Neural progenitor cell (in vitro differentiated cells): ENCODE data around the gene KDM4B. TPM values are rescaled to one million over a fixed set of nuclear protein-coding genes. Genes with fewer than 3 reads are reported as not detected.

Experiments
- DNase-seq: peaks from one replicate; pipeline ENCODE4 v3.0.0-alpha.2; 2016; ENCODE audit warnings: low spot score
- H2AFZ ChIP-seq: fragments of 200-600 bp; sonication (generic); replicated peaks from 2 replicates; pipeline ENCODE4 v1.6.1; 2016; ENCODE audit warnings: antibody characterized with exemption
- H3F3A ChIP-seq: fragments of 200-600 bp; sonication (generic); 2 replicates; pipeline ENCODE4 v1.6.1; 2016; ENCODE audit warnings: antibody characterized with exemption, low read depth
- H3K27ac ChIP-seq: fragments of 200-600 bp; sonication (generic); 2 replicates; pipeline ENCODE4 v1.5.1; 2016; ENCODE audit warnings: mild to moderate bottlenecking
- H3K27me3 ChIP-seq: fragments of 200-600 bp; sonication (generic); 2 replicates; pipeline ENCODE4 v1.6.1; 2016; ENCODE audit warnings: mild to moderate bottlenecking, moderate library complexity
- H3K36me3 ChIP-seq: fragments of 200-600 bp; sonication (generic); 2 replicates; pipeline ENCODE4 v1.5.1; 2016
- H3K4me1 ChIP-seq: fragments of 200-600 bp; sonication (generic); 2 replicates; pipeline ENCODE4 v1.6.1; 2016; ENCODE audit warnings: mixed run types
- H3K4me2 ChIP-seq: fragments of 200-600 bp; sonication (generic); 2 replicates; pipeline ENCODE4 v1.6.1; 2016
- H3K4me3 ChIP-seq: fragments of 200-600 bp; sonication (generic); 2 replicates; pipeline ENCODE4 v1.5.1; 2016
- H3K79me2 ChIP-seq: fragments of 200-600 bp; sonication (generic); 2 replicates; pipeline ENCODE4 v1.6.1; 2016; ENCODE audit warnings: low read depth
- H3K9ac ChIP-seq: fragments of 200-600 bp; sonication (generic); 2 replicates; pipeline ENCODE4 v1.6.1; 2016
- H3K9me3 ChIP-seq: fragments of 200-600 bp; sonication (generic); 2 replicates; pipeline ENCODE4 v1.5.1; 2016; ENCODE audit warnings: low read depth
- H4K20me1 ChIP-seq: fragments of 200-600 bp; sonication (generic); 2 replicates; pipeline ENCODE4 v1.6.1; 2016; ENCODE audit warnings: low read depth
- H3K27ac Mint-ChIP-seq: 3 replicates; pipeline ENCODE4 v1.8.0; 2021; ENCODE audit warnings: mixed read lengths
- H3K27me3 Mint-ChIP-seq: 2 replicates; pipeline ENCODE4 v1.8.0; 2022; ENCODE audit warnings: low read depth, mild to moderate bottlenecking, inconsistent platforms, moderate library complexity, mixed read lengths; ENCODE audit not compliant: insufficient read depth
- H3K36me3 Mint-ChIP-seq: 3 replicates; pipeline ENCODE4 v1.8.0; 2021; ENCODE audit warnings: mixed read lengths
- H3K4me1 Mint-ChIP-seq: 3 replicates; pipeline ENCODE4 v1.8.0; 2021; ENCODE audit warnings: mixed read lengths
- H3K4me3 Mint-ChIP-seq: 3 replicates; pipeline ENCODE4 v1.8.0; 2021; ENCODE audit warnings: mild to moderate bottlenecking, moderate library complexity, mixed read lengths
- H3K9me3 Mint-ChIP-seq: 3 replicates; pipeline ENCODE4 v1.8.0; 2020; ENCODE audit warnings: mixed read lengths
- CTCF ChIP-seq: fragments of 200-600 bp; sonication (generic); IDR thresholded peaks from 2 replicates; pipeline ENCODE4 v1.5.1; 2017; ENCODE audit warnings: antibody characterized with exemption, mild to moderate bottlenecking
- EZH2 ChIP-seq: fragments of 200-600 bp; sonication (generic); IDR thresholded peaks from 2 replicates; pipeline ENCODE4 v1.6.1; 2017; ENCODE audit warnings: antibody characterized with exemption, mild to moderate bottlenecking, moderate library complexity
- EZH2phosphoT487 ChIP-seq: fragments of 200-600 bp; sonication (generic); IDR thresholded peaks from 2 replicates; pipeline ENCODE4 v1.6.1; 2017; ENCODE audit warnings: antibody characterized with exemption
- total RNA-seq: library from RNA; depleted of rRNA; stranded (reverse); fragments of >200 nt; gene quantifications from 2 replicates; pipeline ENCODE4 v1.2.3, GENCODE V29; 2015; ENCODE audit warnings: low replicate concordance

Gene KDM4B
- total RNA-seq, 1 donor from 2014 or later, result 16.0 TPM

GRCh38 chr19:5149508-5149907 lies 180.6 kb downstream of the KDM4B start:
- DNase-seq, result no peak
- no peak overlapping the region for H3K4me3 Mint-ChIP-seq
- H3K4me3 ChIP-seq, result no peak overlapping the region
- no peak for TF ChIP-seq CTCF
- TF ChIP-seq EZH2phosphoT487, result no peak
- TF ChIP-seq EZH2, result no peak
- no peaks in the 10 kb centered on the region for H3K27me3 ChIP-seq
- no peak overlapping the region for H3K4me2 ChIP-seq
- H3K79me2 ChIP-seq, result no peaks in the 10 kb centered on the region
- H3K9me3 ChIP-seq, result no peaks in the 10 kb centered on the region
- H3K4me1 ChIP-seq, result peaks cover 21% of the 10 kb centered on the region
- H3K36me3 Mint-ChIP-seq, result peaks cover 15% of the 10 kb centered on the region
- H3K27ac Mint-ChIP-seq, result no peak overlapping the region
- H3K27me3 Mint-ChIP-seq, result peaks cover 6% of the 10 kb centered on the region
- H4K20me1 ChIP-seq, result no peaks in the 10 kb centered on the region
- H3K9me3 Mint-ChIP-seq, result no peaks in the 10 kb centered on the region
- no peak overlapping the region for H2AFZ ChIP-seq
- H3K9ac ChIP-seq, result no peak overlapping the region
- H3K36me3 ChIP-seq, result no peaks in the 10 kb centered on the region
- no peak overlapping the region for H3K27ac ChIP-seq
- H3K4me1 Mint-ChIP-seq, result peaks cover 9% of the 10 kb centered on the region
- peaks cover 6% of the 10 kb centered on the region for H3F3A ChIP-seq

- H3K36me3 ChIP-seq, result no peaks in the 10 kb centered on the region
- Mint-ChIP-seq H3K27ac (no peak overlapping the region), H3K27me3 (peaks cover 6% of the 10 kb centered on the region), H3K4me3 (no peak overlapping the region), H3K9me3 (no peaks in the 10 kb centered on the region), H3K36me3 (peaks cover 13% of the 10 kb centered on the region), H3K4me1 (peaks cover 10% of the 10 kb centered on the region)
- no peak overlapping the region for H3K9ac ChIP-seq
- DNase-seq, result no peak
- no peaks in the 10 kb centered on the region for H3K9me3 ChIP-seq
- peaks cover 12% of the 10 kb centered on the region for H3F3A ChIP-seq
- H3K27ac ChIP-seq, result no peak overlapping the region
- H3K4me1 ChIP-seq, result peaks cover 28% of the 10 kb centered on the region
- TF ChIP-seq CTCF, result no peak
- no peak for TF ChIP-seq EZH2
- TF ChIP-seq EZH2phosphoT487, result no peak
- H3K4me3 ChIP-seq, result no peak overlapping the region
- H4K20me1 ChIP-seq, result no peaks in the 10 kb centered on the region
- no peak overlapping the region for H3K4me2 ChIP-seq
- no peaks in the 10 kb centered on the region for H3K27me3 ChIP-seq
- no peak overlapping the region for H2AFZ ChIP-seq
- H3K79me2 ChIP-seq, result no peaks in the 10 kb centered on the region
Observed at GRCh38 chr19:5149932-5150901, 181.3 kb downstream of the KDM4B start.

- TF ChIP-seq CTCF, result peak; percentile 31
- TF ChIP-seq EZH2phosphoT487, result no peak
- Histone ChIP-seq H3K9me3 (no peaks in the 10 kb centered on the region), H3K9ac (no peak overlapping the region), H2AFZ (no peak overlapping the region), H3K27ac (no peak overlapping the region), H3K4me1 (peaks cover 37% of the 10 kb centered on the region), H3K36me3 (no peaks in the 10 kb centered on the region), H4K20me1 (no peaks in the 10 kb centered on the region), H3F3A (peaks cover 21% of the 10 kb centered on the region), H3K4me3 (no peak overlapping the region), H3K79me2 (no peaks in the 10 kb centered on the region), H3K4me2 (no peak overlapping the region), H3K27me3 (no peaks in the 10 kb centered on the region)
- H3K9me3 Mint-ChIP-seq, result no peaks in the 10 kb centered on the region
- peaks cover 13% of the 10 kb centered on the region for H3K27me3 Mint-ChIP-seq
- H3K4me3 Mint-ChIP-seq, result no peak overlapping the region
- peaks cover 12% of the 10 kb centered on the region for H3K36me3 Mint-ChIP-seq
- DNase-seq, result no peak
- no peak overlapping the region for H3K27ac Mint-ChIP-seq
- peaks cover 16% of the 10 kb centered on the region for H3K4me1 Mint-ChIP-seq
Observed at GRCh38 chr19:5150902-5151741, 182.2 kb downstream of the KDM4B start.
